Measurements from ENCODE around the gene HOXB3.
A peak's percentile ranks its signal among the peaks of the same experiment; 100 is the strongest.
"Not testable (repeated sequence)": the region's sequence is repeated elsewhere in the genome, so short reads cannot be mapped to it uniquely, and the experiment has no call there.

HOXB3 gene

GRCh38 chr17:48513097-48513496, 76.9 kb downstream of the HOXB3 start:
- no peak overlapping the region for H3K27ac ChIP-seq (ENCODE audit: low read depth, low read length)
- H3K9me3 ChIP-seq (ENCODE audit: low read length), result no peaks in the 10 kb centered on the region
- peak overlapping the region in 1 of 2 donors; percentile 19 for H3K4me3 ChIP-seq (ENCODE audit: low read depth in 1 of 2, low read length in 2 of 2)
- H3K9ac ChIP-seq (ENCODE audit: low read length), result no peak overlapping the region
- H3K27me3 ChIP-seq (ENCODE audit: control insufficient read depth in 1 of 2, insufficient read depth in 2 of 2, low read length in 2 of 2), result no peaks in the 10 kb centered on the region
- no peaks in the 10 kb centered on the region for H3K36me3 ChIP-seq (ENCODE audit: insufficient read depth, low read length)
- H3K4me1 ChIP-seq (ENCODE audit: insufficient read depth, low read length), result peaks cover 6% of the 10 kb centered on the region

GRCh38 chr17:48510761-48511604, 79.1 kb downstream of the HOXB3 start:
- H3K36me3 ChIP-seq (ENCODE audit: insufficient read depth, low read length), result no peaks in the 10 kb centered on the region
- H3K4me1 ChIP-seq (ENCODE audit: insufficient read depth, low read length), result peaks cover 8% of the 10 kb centered on the region
- no peaks in the 10 kb centered on the region for H3K9me3 ChIP-seq (ENCODE audit: low read length)
- no peaks in the 10 kb centered on the region for H3K27me3 ChIP-seq (ENCODE audit: control insufficient read depth in 1 of 2, insufficient read depth in 2 of 2, low read length in 2 of 2)
- no peak overlapping the region for H3K4me3 ChIP-seq (ENCODE audit: low read depth in 1 of 2, low read length in 2 of 2)
- no peak overlapping the region for H3K9ac ChIP-seq (ENCODE audit: low read length)
- H3K27ac ChIP-seq (ENCODE audit: low read depth, low read length), result no peak overlapping the region

- no peaks in the 10 kb centered on the region for H3K9me3 ChIP-seq (ENCODE audit: low read length)
- no peak overlapping the region for H3K4me3 ChIP-seq (ENCODE audit: low read depth in 1 of 2, low read length in 2 of 2)
- no peak overlapping the region for H3K27ac ChIP-seq (ENCODE audit: low read depth, low read length)
- H3K4me1 ChIP-seq (ENCODE audit: insufficient read depth, low read length), result peaks cover 11% of the 10 kb centered on the region
- no peaks in the 10 kb centered on the region for H3K36me3 ChIP-seq (ENCODE audit: insufficient read depth, low read length)
- H3K27me3 ChIP-seq (ENCODE audit: control insufficient read depth in 1 of 2, insufficient read depth in 2 of 2, low read length in 2 of 2), result no peaks in the 10 kb centered on the region
- no peak overlapping the region for H3K9ac ChIP-seq (ENCODE audit: low read length)
These were observed 79.7 kb downstream of the HOXB3 start for GRCh38 chr17:48510381-48510760.

GRCh38 chr17:48509708-48510107, 80.3 kb downstream of the HOXB3 start:
- H3K27ac ChIP-seq (ENCODE audit: low read depth, low read length); H3K4me3 ChIP-seq (ENCODE audit: low read depth in 1 of 2, low read length in 2 of 2); H3K36me3 ChIP-seq (ENCODE audit: insufficient read depth, low read length); H3K9me3 ChIP-seq (ENCODE audit: low read length); H3K9ac ChIP-seq (ENCODE audit: low read length); H3K27me3 ChIP-seq (ENCODE audit: control insufficient read depth in 1 of 2, insufficient read depth in 2 of 2, low read length in 2 of 2): not testable (repeated sequence)
- peaks cover 11% of the 10 kb centered on the region for H3K4me1 ChIP-seq (ENCODE audit: insufficient read depth, low read length)

GRCh38 chr17:48506246-48506645, 83.8 kb downstream of the HOXB3 start:
- Histone ChIP-seq H3K4me3 (ENCODE audit: low read depth in 1 of 2, low read length in 2 of 2) (no peak overlapping the region), H3K4me1 (ENCODE audit: insufficient read depth, low read length) (peaks cover 9% of the 10 kb centered on the region), H3K27ac (ENCODE audit: low read depth, low read length) (no peak overlapping the region), H3K9me3 (ENCODE audit: low read length) (no peaks in the 10 kb centered on the region), H3K36me3 (ENCODE audit: insufficient read depth, low read length) (no peaks in the 10 kb centered on the region), H3K27me3 (ENCODE audit: control insufficient read depth in 1 of 2, insufficient read depth in 2 of 2, low read length in 2 of 2) (no peaks in the 10 kb centered on the region), H3K9ac (ENCODE audit: low read length) (no peak overlapping the region)

- no peak overlapping the region for H3K4me3 ChIP-seq (ENCODE audit: low read depth in 1 of 2, low read length in 2 of 2)
- no peak overlapping the region for H3K27ac ChIP-seq (ENCODE audit: low read depth, low read length)
- no peak overlapping the region for H3K9ac ChIP-seq (ENCODE audit: low read length)
- no peaks in the 10 kb centered on the region for H3K36me3 ChIP-seq (ENCODE audit: insufficient read depth, low read length)
- no peaks in the 10 kb centered on the region for H3K27me3 ChIP-seq (ENCODE audit: control insufficient read depth in 1 of 2, insufficient read depth in 2 of 2, low read length in 2 of 2)
- H3K4me1 ChIP-seq (ENCODE audit: insufficient read depth, low read length), result peaks cover 14% of the 10 kb centered on the region
- no peaks in the 10 kb centered on the region for H3K9me3 ChIP-seq (ENCODE audit: low read length)
These were observed 84.3 kb downstream of the HOXB3 start for GRCh38 chr17:48505788-48506187.

GRCh38 chr17:48504953-48505352, 85.1 kb downstream of the HOXB3 start:
- no peak overlapping the region for H3K4me3 ChIP-seq (ENCODE audit: low read depth in 1 of 2, low read length in 2 of 2)
- no peaks in the 10 kb centered on the region for H3K27me3 ChIP-seq (ENCODE audit: control insufficient read depth in 1 of 2, insufficient read depth in 2 of 2, low read length in 2 of 2)
- H3K27ac ChIP-seq (ENCODE audit: low read depth, low read length), result no peak overlapping the region

GRCh38 chr17:48503747-48504146, 86.3 kb downstream of the HOXB3 start:
- Histone ChIP-seq H3K36me3 (ENCODE audit: insufficient read depth, low read length) (no peaks in the 10 kb centered on the region), H3K4me1 (ENCODE audit: insufficient read depth, low read length) (peaks cover 19% of the 10 kb centered on the region), H3K9me3 (ENCODE audit: low read length) (no peaks in the 10 kb centered on the region), H3K27ac (ENCODE audit: low read depth, low read length) (peak overlapping the region; percentile 60), H3K4me3 (ENCODE audit: low read depth in 1 of 2, low read length in 2 of 2) (no peak overlapping the region), H3K27me3 (ENCODE audit: control insufficient read depth in 1 of 2, insufficient read depth in 2 of 2, low read length in 2 of 2) (no peaks in the 10 kb centered on the region), H3K9ac (ENCODE audit: low read length) (peak overlapping the region; percentile 4)

More at GRCh38 chr17:48504953-48505352, 85.1 kb downstream of the HOXB3 start:
- H3K9me3 ChIP-seq (ENCODE audit: low read length), result no peaks in the 10 kb centered on the region
- no peak overlapping the region for H3K9ac ChIP-seq (ENCODE audit: low read length)
- no peaks in the 10 kb centered on the region for H3K36me3 ChIP-seq (ENCODE audit: insufficient read depth, low read length)
- peaks cover 19% of the 10 kb centered on the region for H3K4me1 ChIP-seq (ENCODE audit: insufficient read depth, low read length)

- Histone ChIP-seq H3K36me3 (ENCODE audit: insufficient read depth, low read length) (no peaks in the 10 kb centered on the region), H3K4me3 (ENCODE audit: low read depth in 1 of 2, low read length in 2 of 2) (no peak overlapping the region), H3K27me3 (ENCODE audit: control insufficient read depth in 1 of 2, insufficient read depth in 2 of 2, low read length in 2 of 2) (no peaks in the 10 kb centered on the region), H3K9ac (ENCODE audit: low read length) (no peak overlapping the region), H3K9me3 (ENCODE audit: low read length) (no peaks in the 10 kb centered on the region), H3K4me1 (ENCODE audit: insufficient read depth, low read length) (peaks cover 19% of the 10 kb centered on the region), H3K27ac (ENCODE audit: low read depth, low read length) (no peak overlapping the region)
These were observed 87.1 kb downstream of the HOXB3 start for GRCh38 chr17:48502901-48503300.

GRCh38 chr17:48502312-48502711, 87.7 kb downstream of the HOXB3 start:
- H3K9ac ChIP-seq (ENCODE audit: low read length), result no peak overlapping the region
- peaks cover 19% of the 10 kb centered on the region for H3K4me1 ChIP-seq (ENCODE audit: insufficient read depth, low read length)
- H3K4me3 ChIP-seq (ENCODE audit: low read depth in 1 of 2, low read length in 2 of 2), result no peak overlapping the region
- H3K27me3 ChIP-seq (ENCODE audit: control insufficient read depth in 1 of 2, insufficient read depth in 2 of 2, low read length in 2 of 2), result no peaks in the 10 kb centered on the region
- no peaks in the 10 kb centered on the region for H3K36me3 ChIP-seq (ENCODE audit: insufficient read depth, low read length)
- no peak overlapping the region for H3K27ac ChIP-seq (ENCODE audit: low read depth, low read length)
- no peaks in the 10 kb centered on the region for H3K9me3 ChIP-seq (ENCODE audit: low read length)

GRCh38 chr17:48500435-48501426, 89.3 kb downstream of the HOXB3 start:
- Histone ChIP-seq H3K36me3 (ENCODE audit: insufficient read depth, low read length) (no peaks in the 10 kb centered on the region), H3K4me1 (ENCODE audit: insufficient read depth, low read length) (peaks cover 15% of the 10 kb centered on the region), H3K9me3 (ENCODE audit: low read length) (no peaks in the 10 kb centered on the region), H3K27me3 (ENCODE audit: control insufficient read depth in 1 of 2, insufficient read depth in 2 of 2, low read length in 2 of 2) (no peaks in the 10 kb centered on the region), H3K27ac (ENCODE audit: low read depth, low read length) (peak overlapping the region; percentile 2), H3K9ac (ENCODE audit: low read length) (no peak overlapping the region), H3K4me3 (ENCODE audit: low read depth in 1 of 2, low read length in 2 of 2) (no peak overlapping the region)

All from muscle layer of colon (tissue), 2 donors.